ENCODE data around the gene TMPRSS3.

DNA sequence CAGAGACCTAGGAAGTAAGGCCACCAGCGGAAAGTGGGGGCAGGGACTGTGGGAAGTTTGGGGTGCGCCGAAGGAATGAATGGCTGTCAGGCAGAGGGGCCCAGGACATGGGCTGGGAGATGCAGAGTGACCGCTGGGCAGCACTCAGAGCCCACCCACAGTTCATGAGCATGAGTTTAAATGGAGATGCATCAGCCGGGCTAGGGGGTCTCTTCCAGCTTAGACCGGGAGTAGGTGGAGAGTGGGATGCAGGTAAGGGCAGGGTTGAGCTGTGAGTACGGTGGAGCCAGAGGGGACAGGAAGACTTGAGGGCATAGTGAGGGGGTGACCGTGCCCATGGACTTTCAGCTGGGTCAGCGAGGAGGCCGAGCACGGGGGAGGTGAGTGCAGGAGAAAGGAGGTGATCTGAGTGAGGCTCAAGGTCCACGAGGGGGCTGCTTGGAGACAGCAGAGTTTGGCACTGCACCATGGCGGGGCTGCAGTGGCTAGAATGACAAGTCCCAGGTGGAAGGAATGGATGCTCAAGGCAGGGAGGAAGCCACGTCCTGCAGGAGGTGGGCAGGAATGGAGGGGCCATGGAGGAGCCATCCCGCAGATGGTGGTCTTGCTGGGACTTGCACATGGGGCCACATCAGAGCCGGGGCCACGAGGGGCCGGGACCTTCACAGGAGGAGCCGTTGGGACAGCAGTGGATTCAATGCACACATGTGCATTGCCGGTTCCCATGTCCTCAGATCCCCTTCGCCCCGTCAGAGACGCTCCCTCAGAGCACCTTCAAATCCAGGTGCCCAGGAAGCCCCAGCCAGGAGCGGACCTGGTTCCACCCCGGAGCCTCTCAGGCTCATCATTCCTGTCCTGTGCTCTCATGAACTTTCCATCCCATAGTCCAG is 42.7 kb upstream of the TMPRSS3 start:
- TF ChIP-seq, protein P1, sequence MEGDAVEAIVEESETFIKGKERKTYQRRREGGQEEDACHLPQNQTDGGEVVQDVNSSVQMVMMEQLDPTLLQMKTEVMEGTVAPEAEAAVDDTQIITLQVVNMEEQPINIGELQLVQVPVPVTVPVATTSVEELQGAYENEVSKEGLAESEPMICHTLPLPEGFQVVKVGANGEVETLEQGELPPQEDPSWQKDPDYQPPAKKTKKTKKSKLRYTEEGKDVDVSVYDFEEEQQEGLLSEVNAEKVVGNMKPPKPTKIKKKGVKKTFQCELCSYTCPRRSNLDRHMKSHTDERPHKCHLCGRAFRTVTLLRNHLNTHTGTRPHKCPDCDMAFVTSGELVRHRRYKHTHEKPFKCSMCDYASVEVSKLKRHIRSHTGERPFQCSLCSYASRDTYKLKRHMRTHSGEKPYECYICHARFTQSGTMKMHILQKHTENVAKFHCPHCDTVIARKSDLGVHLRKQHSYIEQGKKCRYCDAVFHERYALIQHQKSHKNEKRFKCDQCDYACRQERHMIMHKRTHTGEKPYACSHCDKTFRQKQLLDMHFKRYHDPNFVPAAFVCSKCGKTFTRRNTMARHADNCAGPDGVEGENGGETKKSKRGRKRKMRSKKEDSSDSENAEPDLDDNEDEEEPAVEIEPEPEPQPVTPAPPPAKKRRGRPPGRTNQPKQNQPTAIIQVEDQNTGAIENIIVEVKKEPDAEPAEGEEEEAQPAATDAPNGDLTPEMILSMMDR (IDR thresholded peaks at IDR 0.05): no peak
- TF ChIP-seq EZH2 (IDR thresholded peaks at IDR 0.05; ENCODE audit: borderline replicate concordance, insufficient read depth, low read depth, low read length, poor library complexity, severe bottlenecking): no peak

Measured in B cell (primary cell).